Neural cell (in vitro differentiated cells): ENCODE results near the gene ANKRD62.

Source experiments
- EZH2 ChIP-seq: fragments of 200-600, 300-800 bp; shearing (Covaris generic), sonication (generic); IDR thresholded peaks from 2 replicates; pipeline ENCODE4 v1.6.1; 2014; ENCODE audit warnings: antibody characterized with exemption, low read length, borderline replicate concordance, mild to moderate bottlenecking; ENCODE audit not compliant: insufficient read depth, poor library complexity, severe bottlenecking
- REST ChIP-seq: IDR thresholded peaks from 2 replicates; pipeline ENCODE4 v1.6.1; 2012; ENCODE audit warnings: borderline replicate concordance
- SMC3 ChIP-seq: fragments of 450-650 bp; conservative IDR thresholded peaks from 2 replicates; pipeline ENCODE4 v1.6.1; 2014; ENCODE audit warnings: antibody characterized with exemption, mild to moderate bottlenecking, moderate library complexity; ENCODE audit not compliant: poor library complexity
- TAF1 ChIP-seq: IDR thresholded peaks from 2 replicates; pipeline ENCODE4 v1.6.1; 2012; ENCODE audit warnings: low read depth
- TF ChIP-seq, protein P1 (sequence below): fragments of 450-650 bp; IDR thresholded peaks from 2 replicates; pipeline ENCODE4 v1.5.1; 2014; ENCODE audit warnings: antibody characterized with exemption, mild to moderate bottlenecking, moderate library complexity; ENCODE audit not compliant: poor library complexity, severe bottlenecking

GRCh38 chr18:12165038-12165768, 71.6 kb downstream of the ANKRD62 start:
- no peak for TF ChIP-seq REST
- TF ChIP-seq EZH2: no peak
- TF ChIP-seq, protein P1, sequence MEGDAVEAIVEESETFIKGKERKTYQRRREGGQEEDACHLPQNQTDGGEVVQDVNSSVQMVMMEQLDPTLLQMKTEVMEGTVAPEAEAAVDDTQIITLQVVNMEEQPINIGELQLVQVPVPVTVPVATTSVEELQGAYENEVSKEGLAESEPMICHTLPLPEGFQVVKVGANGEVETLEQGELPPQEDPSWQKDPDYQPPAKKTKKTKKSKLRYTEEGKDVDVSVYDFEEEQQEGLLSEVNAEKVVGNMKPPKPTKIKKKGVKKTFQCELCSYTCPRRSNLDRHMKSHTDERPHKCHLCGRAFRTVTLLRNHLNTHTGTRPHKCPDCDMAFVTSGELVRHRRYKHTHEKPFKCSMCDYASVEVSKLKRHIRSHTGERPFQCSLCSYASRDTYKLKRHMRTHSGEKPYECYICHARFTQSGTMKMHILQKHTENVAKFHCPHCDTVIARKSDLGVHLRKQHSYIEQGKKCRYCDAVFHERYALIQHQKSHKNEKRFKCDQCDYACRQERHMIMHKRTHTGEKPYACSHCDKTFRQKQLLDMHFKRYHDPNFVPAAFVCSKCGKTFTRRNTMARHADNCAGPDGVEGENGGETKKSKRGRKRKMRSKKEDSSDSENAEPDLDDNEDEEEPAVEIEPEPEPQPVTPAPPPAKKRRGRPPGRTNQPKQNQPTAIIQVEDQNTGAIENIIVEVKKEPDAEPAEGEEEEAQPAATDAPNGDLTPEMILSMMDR: no peak
- no peak for TF ChIP-seq TAF1
- TF ChIP-seq SMC3: no peak
